HEK293T (cell line): ENCODE results near the gene ZNF263.

Experiments
- CTCF ChIA-PET: fragments of 350-600 bp; formaldehyde crosslinking; extraction: SDS; loops from one replicate; lab custom pipeline; 2021; ENCODE audit warnings: antibody characterized with exemption, inconsistent platforms; lab: Yijun Ruan, JAX
- POLR2A ChIA-PET: fragments of 350-600 bp; formaldehyde crosslinking; extraction: SDS; loops from one replicate; lab custom pipeline; 2020; ENCODE audit warnings: antibody characterized with exemption, inconsistent platforms; lab: Yijun Ruan, JAX
- DNase-seq: peaks from one replicate; pipeline ENCODE4 v3.0.0; 2012; ENCODE audit warnings: mixed read lengths; ENCODE audit errors: extremely low spot score
- ARNT ChIP-seq: fragments of 450-650 bp; IDR thresholded peaks from 2 replicates; pipeline ENCODE4 v1.6.1; 2017; ENCODE audit warnings: mild to moderate bottlenecking
- BHLHE40 ChIP-seq: fragments of 450-650 bp; IDR thresholded peaks from 2 replicates; pipeline ENCODE4 v1.6.1; 2016; ENCODE audit warnings: mild to moderate bottlenecking, moderate library complexity, borderline replicate concordance
- CTBP1 ChIP-seq: fragments of 450-650 bp; IDR thresholded peaks from 2 replicates; pipeline ENCODE4 v1.6.1; 2016; ENCODE audit warnings: borderline replicate concordance
- ELF4 ChIP-seq: fragments of 450-650 bp; IDR thresholded peaks from 2 replicates; pipeline ENCODE4 v1.6.1; 2017; ENCODE audit warnings: antibody characterized with exemption
- FOXA1 ChIP-seq: fragments of 450-650 bp; IDR thresholded peaks from 2 replicates; pipeline ENCODE4 v1.6.1; 2016; ENCODE audit warnings: mild to moderate bottlenecking
- FOXK2 ChIP-seq: fragments of 450-650 bp; IDR thresholded peaks from 2 replicates; pipeline ENCODE4 v1.6.1; 2016; ENCODE audit warnings: mild to moderate bottlenecking
- FOXM1 ChIP-seq: fragments of 450-650 bp; IDR thresholded peaks from 2 replicates; pipeline ENCODE4 v1.6.1; 2017; ENCODE audit warnings: mild to moderate bottlenecking, borderline replicate concordance
- HDGF ChIP-seq: fragments of 450-650 bp; IDR thresholded peaks from 2 replicates; pipeline ENCODE4 v1.6.1; 2017; ENCODE audit warnings: antibody characterized with exemption, borderline replicate concordance
- L3MBTL2 ChIP-seq: fragments of 450-650 bp; conservative IDR thresholded peaks from 2 replicates; pipeline ENCODE4 v1.6.1; 2016; ENCODE audit warnings: mild to moderate bottlenecking
- LEF1 ChIP-seq: fragments of 450-650 bp; IDR thresholded peaks from 2 replicates; pipeline ENCODE4 v1.6.1; 2017; ENCODE audit warnings: mild to moderate bottlenecking, borderline replicate concordance
- NFRKB ChIP-seq: fragments of 450-650 bp; IDR thresholded peaks from 2 replicates; pipeline ENCODE4 v1.6.1; 2016; ENCODE audit warnings: mild to moderate bottlenecking, moderate library complexity
- SP1 ChIP-seq: fragments of 450-650 bp; IDR thresholded peaks from 2 replicates; pipeline ENCODE4 v1.6.1; 2017
- SUZ12 ChIP-seq: fragments of 450-650 bp; IDR thresholded peaks from 2 replicates; pipeline ENCODE4 v1.6.1; 2016; ENCODE audit warnings: mild to moderate bottlenecking
- TARDBP ChIP-seq: fragments of 450-650 bp; IDR thresholded peaks from 2 replicates; pipeline ENCODE4 v1.6.1; 2016
- ZNF384 ChIP-seq: fragments of 450-650 bp; IDR thresholded peaks from 2 replicates; pipeline ENCODE4 v1.6.1; 2016
- TF ChIP-seq, protein P1 (sequence below): fragments of 450-650 bp; IDR thresholded peaks from 2 replicates; pipeline ENCODE4 v1.6.1; 2016

ZNF263 gene

GRCh38 chr16:3283543-3284447 is 504 bp downstream of the ZNF263 start:
- DNase-seq, result no peak
- TF ChIP-seq BHLHE40, result no peak
- no peak for TF ChIP-seq NFRKB
- no peak for TF ChIP-seq FOXK2
- no peak for TF ChIP-seq CTBP1
- no peak for TF ChIP-seq TARDBP
- TF ChIP-seq FOXA1, result no peak
- no peak for TF ChIP-seq L3MBTL2
- ChIA-PET CTCF (interaction anchor here (0.5 to 1.0 kb wide), 2 partner anchors 14 to 16 kb away, joined by 3 read pairs; no protein-coding TSS in a partner anchor), POLR2A (interaction anchor here (0.7 to 2.7 kb wide), 19 partner anchors 10 to 161 kb away, joined by 3 to 30 read pairs (median 5); partner anchors contain the start of genes MEFV, OR1F1, ZNF174 and ZSCAN32)

DNA sequence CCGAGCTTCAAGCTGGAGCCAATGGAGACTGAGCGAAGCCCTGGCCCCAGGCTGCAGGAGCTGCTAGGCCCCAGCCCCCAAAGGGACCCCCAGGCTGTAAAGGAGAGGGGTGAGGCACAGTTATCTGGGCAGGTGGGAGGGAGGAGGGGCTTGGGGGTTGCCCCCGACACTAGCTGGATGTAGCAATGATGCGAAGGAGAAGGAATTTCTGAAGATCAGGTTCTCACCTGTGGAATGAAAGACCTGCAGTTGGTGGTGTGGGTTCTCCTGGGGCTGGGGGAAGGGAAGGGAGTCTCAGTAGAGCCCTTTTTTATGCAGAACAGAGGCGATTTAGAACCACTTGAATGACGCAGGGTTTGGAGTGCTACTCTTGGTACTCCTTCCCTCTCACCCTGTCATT is 1.8 kb downstream of the ZNF263 start:
- no peak for TF ChIP-seq HDGF
- TF ChIP-seq BHLHE40, result no peak
- no peak for TF ChIP-seq SP1
- no peak for TF ChIP-seq FOXM1
- TF ChIP-seq LEF1, result no peak
- TF ChIP-seq CTBP1, result no peak
- no peak for TF ChIP-seq FOXK2
- no peak for TF ChIP-seq ELF4
- no peak for TF ChIP-seq TARDBP
- TF ChIP-seq ZNF384, result no peak
- no peak for TF ChIP-seq L3MBTL2
- no peak for TF ChIP-seq ARNT
- ChIA-PET CTCF (no interaction called here), POLR2A (no interaction called here)
- DNase-seq, result no peak

- TF ChIP-seq FOXK2 (no peak), ELF4 (no peak), SUZ12 (no peak), TARDBP (no peak), L3MBTL2 (no peak), NFRKB (no peak), BHLHE40 (no peak), CTBP1 (no peak), SP1 (no peak), HDGF (no peak), LEF1 (no peak), ARNT (no peak), FOXA1 (no peak), ZNF384 (no peak)
- TF ChIP-seq, protein P1, sequence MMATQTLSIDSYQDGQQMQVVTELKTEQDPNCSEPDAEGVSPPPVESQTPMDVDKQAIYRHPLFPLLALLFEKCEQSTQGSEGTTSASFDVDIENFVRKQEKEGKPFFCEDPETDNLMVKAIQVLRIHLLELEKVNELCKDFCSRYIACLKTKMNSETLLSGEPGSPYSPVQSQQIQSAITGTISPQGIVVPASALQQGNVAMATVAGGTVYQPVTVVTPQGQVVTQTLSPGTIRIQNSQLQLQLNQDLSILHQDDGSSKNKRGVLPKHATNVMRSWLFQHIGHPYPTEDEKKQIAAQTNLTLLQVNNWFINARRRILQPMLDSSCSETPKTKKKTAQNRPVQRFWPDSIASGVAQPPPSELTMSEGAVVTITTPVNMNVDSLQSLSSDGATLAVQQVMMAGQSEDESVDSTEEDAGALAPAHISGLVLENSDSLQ, result no peak
- POLR2A ChIA-PET, result no interaction called here
- CTCF ChIA-PET, result no interaction called here
- no peak for DNase-seq
Observed at GRCh38 chr16:3289998-3290673, 6.8 kb downstream of the ZNF263 start.

DNA sequence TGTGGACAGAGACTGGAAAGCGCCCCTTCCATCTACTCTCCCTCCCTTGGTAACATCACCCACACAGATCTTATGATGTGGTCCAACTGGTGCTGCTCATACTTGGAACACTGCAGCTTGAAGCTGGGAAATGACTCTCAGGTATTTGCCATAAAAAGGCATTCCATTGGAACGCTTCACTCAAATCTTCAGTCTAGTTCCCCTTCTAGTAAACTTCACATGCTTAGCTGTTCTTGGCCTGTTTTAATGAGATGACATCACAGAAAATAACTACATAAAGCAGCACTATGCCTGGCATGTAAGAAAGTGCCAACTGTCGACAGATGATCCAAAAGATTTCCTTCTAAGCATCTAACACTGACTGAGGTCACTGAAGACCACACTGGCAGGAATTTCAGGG is 9.3 kb downstream of the ZNF263 start:
- CTCF ChIA-PET, result no interaction called here
- DNase-seq, result no peak
- TF ChIP-seq CTBP1, result no peak
- no peak for TF ChIP-seq HDGF
- TF ChIP-seq FOXM1, result no peak
- TF ChIP-seq FOXK2, result no peak
- no peak for TF ChIP-seq TARDBP
- TF ChIP-seq FOXA1, result no peak
- TF ChIP-seq BHLHE40, result no peak
- TF ChIP-seq LEF1, result no peak
- TF ChIP-seq ELF4, result no peak
- no peak for TF ChIP-seq SP1
- TF ChIP-seq ZNF384, result no peak
- no peak for TF ChIP-seq ARNT
- POLR2A ChIA-PET, result interaction anchor here (1.0 kb wide), 1 partner anchor 10 kb away, joined by 3 read pairs; no protein-coding TSS in a partner anchor

DNA sequence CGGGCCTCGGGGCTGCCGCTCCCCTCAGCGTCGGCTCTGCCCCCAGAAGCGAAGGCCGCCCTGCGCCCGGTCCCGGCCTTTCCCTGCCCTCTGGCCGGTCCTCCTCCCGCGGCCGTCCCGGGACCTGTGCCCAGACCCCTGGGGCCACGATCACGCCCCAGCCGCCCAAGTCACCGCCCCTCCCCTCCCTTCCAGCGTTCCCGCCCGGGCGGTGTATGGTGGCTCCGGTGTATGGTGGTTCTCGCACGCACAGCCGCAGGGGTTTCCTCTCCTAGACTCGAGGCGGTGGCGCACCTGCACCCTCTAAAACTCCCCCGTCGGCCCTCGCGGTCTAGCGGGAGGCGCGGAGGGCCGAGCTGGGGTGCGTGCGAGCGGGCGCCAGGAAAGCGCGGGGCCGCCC is 11.9 kb downstream of the ZNF263 start:
- no peak for DNase-seq
- TF ChIP-seq L3MBTL2, result no peak
- CTCF ChIA-PET, result no interaction called here
- POLR2A ChIA-PET, result interaction anchor here (1.2 kb wide), 1 partner anchor 12 kb away, joined by 7 read pairs; the partner anchor contains the start of gene ZNF263

DNA sequence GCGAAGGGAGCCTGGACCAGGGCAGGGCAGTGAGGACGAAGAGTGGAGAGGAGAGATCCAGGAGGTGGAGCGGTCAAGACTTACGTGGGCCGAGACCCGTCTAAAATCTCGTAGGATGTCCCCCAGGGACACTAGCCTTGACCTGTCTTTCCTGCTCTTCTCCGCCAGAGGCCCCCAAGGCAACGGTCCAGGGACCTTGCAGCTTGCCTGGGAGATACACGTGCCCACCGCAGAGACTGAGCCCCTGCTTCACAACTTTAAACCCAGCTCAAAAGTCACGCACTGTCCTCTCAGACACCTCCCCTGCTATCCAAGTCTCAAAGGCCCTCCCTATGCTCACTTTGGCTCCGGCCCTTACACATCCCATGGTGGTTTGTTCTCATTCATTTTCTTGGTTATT is 12.5 kb downstream of the ZNF263 start:
- no peak for TF ChIP-seq CTBP1
- ChIA-PET POLR2A (no interaction called here), CTCF (no interaction called here)
- DNase-seq, result no peak

DNA sequence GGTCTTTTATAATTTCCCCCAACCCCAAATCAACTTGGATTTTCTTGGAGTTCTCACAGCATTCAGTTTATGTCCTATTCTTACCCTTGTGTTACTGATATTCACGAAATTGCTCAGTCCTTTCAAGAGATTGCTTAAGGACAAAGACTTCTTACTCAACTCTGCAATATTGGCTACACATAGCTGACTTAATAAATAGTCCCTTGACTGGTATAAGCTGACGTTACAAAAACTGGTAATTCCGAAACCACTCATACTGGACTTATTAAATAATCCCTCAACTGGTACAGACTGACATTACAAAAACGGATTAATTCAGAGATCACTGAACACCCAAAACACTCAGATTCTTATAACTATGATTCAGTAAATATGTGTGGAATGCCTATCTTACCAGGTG is 21.1 kb downstream of the ZNF263 start:
- DNase-seq, result no peak
- TF ChIP-seq ARNT, result no peak
- no peak for TF ChIP-seq CTBP1
- TF ChIP-seq FOXK2, result no peak
- TF ChIP-seq, protein P1, result no peak
- TF ChIP-seq LEF1, result no peak
- TF ChIP-seq FOXA1, result no peak
- TF ChIP-seq ELF4, result no peak
- no peak for TF ChIP-seq SUZ12
- ChIA-PET CTCF (no interaction called here), POLR2A (interaction anchor here (1.3 kb wide), 2 partner anchors 21 to 22 kb away, joined by 4 to 6 read pairs; partner anchors contain the start of gene ZNF263)
